Astrocyte of the cerebellum (primary cell): ENCODE data around the gene KIAA1614.
"Not testable (repeated sequence)": the region's sequence is repeated elsewhere in the genome, so short reads cannot be mapped to it uniquely, and the experiment has no call there.

ENCODE experiments used
- DNase-seq: peaks from one replicate; pipeline ENCODE4 v3.0.0-alpha.2; 2011; ENCODE audit warnings: low read depth
- H3K4me3 ChIP-seq: 2 replicates; pipeline ENCODE4 v1.5.1; 2011; ENCODE audit warnings: mild to moderate bottlenecking, low read depth, low read length, moderate library complexity
- CTCF ChIP-seq: IDR thresholded peaks from 2 replicates; pipeline ENCODE4 v1.5.1; 2012; ENCODE audit warnings: low read length, low read depth, moderate library complexity, mild to moderate bottlenecking; ENCODE audit errors: missing control alignments
- in situ Hi-C: cut with HindIII; loops from 2 replicates; pipeline ENCODE4 v1.10.0; 2017; ENCODE audit warnings: low sequenced_read_pairs

Gene KIAA1614

GRCh38 chr1:180966744-180967536, 54.2 kb downstream of the KIAA1614 start:
- no peak overlapping the region for H3K4me3 ChIP-seq
- no peak for TF ChIP-seq CTCF
- DNase-seq, result no peak
- in situ Hi-C loops, result no loop called here

GRCh38 chr1:180967558-180967957, 54.9 kb downstream of the KIAA1614 start:
- TF ChIP-seq CTCF, result no peak
- H3K4me3 ChIP-seq, result no peak overlapping the region
- DNase-seq, result no peak
- in situ Hi-C loops, result no loop called here

- DNase-seq, H3K4me3 ChIP-seq, in situ Hi-C loops: not testable (repeated sequence)
Measured at GRCh38 chr1:180968834-180969233, 56.1 kb downstream of the KIAA1614 start.

GRCh38 chr1:180969434-180969833, 56.7 kb downstream of the KIAA1614 start:
- H3K4me3 ChIP-seq, result no peak overlapping the region
- in situ Hi-C loops, result no loop called here
- DNase-seq, result no peak
- TF ChIP-seq CTCF, result no peak

- no peak for DNase-seq
- H3K4me3 ChIP-seq, result no peak overlapping the region
- in situ Hi-C loops, result no loop called here
- TF ChIP-seq CTCF, result no peak
Measured at GRCh38 chr1:180970333-180971079, 57.8 kb downstream of the KIAA1614 start.

- no peak for DNase-seq
- TF ChIP-seq CTCF, result no peak
- H3K4me3 ChIP-seq, result no peak overlapping the region
- in situ Hi-C loops, result no loop called here
Measured at GRCh38 chr1:180971273-180971997, 58.7 kb downstream of the KIAA1614 start.
